ENCODE data around the gene COG1.

The COG1 gene

DNA sequence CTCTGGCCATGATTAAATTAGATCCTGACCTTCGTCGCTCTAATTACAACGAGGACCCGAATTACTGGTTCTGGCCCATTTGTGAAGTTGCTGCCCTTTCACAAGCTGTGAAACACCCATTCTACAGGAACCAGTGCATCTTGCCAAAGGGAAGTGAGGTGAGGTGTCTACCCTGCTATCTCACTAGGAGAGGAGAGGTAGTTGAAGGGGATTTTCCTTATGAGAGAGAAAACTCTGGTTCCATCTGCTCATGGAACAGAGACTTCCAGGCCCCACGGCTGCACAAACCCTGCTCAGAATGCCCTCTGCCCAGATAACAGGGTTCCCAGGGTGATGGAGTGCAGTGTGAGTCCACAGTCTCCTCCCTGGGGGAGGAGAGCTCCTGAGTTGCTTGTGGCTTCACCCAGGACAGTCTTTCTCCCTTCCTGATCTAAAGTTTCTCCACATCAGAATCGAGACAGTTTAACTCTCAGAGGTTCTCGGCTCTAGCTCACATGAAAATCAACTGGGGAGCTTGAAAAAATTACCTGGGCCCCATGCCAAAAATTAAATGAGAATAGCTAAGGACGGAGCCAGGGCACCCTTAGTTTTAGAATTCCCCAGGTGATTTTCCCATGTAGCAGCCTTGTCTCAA, 35.9 kb upstream of the COG1 start:
- peaks cover 29% of the 10 kb centered on the region; the same call in 1 of the 2 replicates for H3K4me1 ChIP-seq (ENCODE audit: insufficient read depth, low read length)
- H3K4me3 ChIP-seq (ENCODE audit: low read length): no peak overlapping the region
- no peaks in the 10 kb centered on the region for H3K9me3 ChIP-seq (ENCODE audit: insufficient read depth, low read depth, low read length)
- H3K27ac ChIP-seq (ENCODE audit: low read length): no peak overlapping the region
- peaks cover 5% of the 10 kb centered on the region; the same call in 1 of the 2 replicates for H3K27me3 ChIP-seq (ENCODE audit: insufficient read depth, low read length)
- H3K36me3 ChIP-seq (ENCODE audit: insufficient read depth, low read depth, low read length): no peaks in the 10 kb centered on the region
- H3K9ac ChIP-seq (ENCODE audit: low read depth, low read length): no peak overlapping the region; the same call in 1 of the 2 replicates

DNA sequence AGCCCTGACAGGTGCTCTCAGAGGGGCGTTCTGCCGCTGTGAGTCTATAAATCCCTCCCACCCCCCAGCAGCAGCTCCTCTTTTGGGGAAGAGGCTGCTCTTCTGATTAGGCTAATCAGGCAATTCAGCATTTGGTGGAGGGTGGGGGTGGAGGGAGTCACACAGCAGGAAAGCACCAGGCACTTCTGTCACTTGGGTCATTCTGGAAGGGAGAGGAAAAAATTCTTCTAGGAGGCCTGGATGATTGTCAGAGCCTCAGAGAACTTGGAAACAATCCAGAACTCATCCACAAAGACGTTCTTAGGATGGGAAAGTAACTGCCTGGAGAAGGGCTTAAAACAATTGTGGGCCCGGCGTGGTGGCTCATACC, 35.3 kb upstream of the COG1 start:
- no peak overlapping the region for H3K27ac ChIP-seq (ENCODE audit: low read length)
- no peaks in the 10 kb centered on the region for H3K36me3 ChIP-seq (ENCODE audit: insufficient read depth, low read depth, low read length)
- no peak overlapping the region for H3K9ac ChIP-seq (ENCODE audit: low read depth, low read length)
- no peak overlapping the region for H3K4me3 ChIP-seq (ENCODE audit: low read length)
- peaks cover 5% of the 10 kb centered on the region; the same call in 1 of the 2 replicates for H3K27me3 ChIP-seq (ENCODE audit: insufficient read depth, low read length)
- H3K9me3 ChIP-seq (ENCODE audit: insufficient read depth, low read depth, low read length): no peaks in the 10 kb centered on the region
- H3K4me1 ChIP-seq (ENCODE audit: insufficient read depth, low read length): peaks cover 29% of the 10 kb centered on the region; the same call in 1 of the 2 replicates

DNA sequence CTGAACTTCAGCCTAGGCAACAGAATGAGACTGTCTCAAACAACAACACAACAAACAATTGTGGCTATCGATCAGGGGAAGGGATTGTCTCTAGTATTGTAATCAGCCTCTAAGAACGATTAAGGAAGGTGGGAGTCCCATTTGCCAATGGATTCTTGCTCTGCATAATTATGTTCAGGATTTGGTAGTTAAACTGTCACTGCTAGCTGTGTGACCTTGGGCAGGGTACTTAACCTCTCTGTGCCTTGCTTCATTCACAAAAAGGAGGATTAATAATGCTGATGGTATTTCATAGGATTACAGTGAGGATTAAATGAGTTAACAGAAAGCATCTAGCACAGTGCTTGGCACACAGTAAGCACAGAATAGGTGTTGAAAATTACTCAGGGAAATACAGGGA, 34.7 kb upstream of the COG1 start:
- Histone ChIP-seq H3K36me3 (ENCODE audit: insufficient read depth, low read depth, low read length) (no peaks in the 10 kb centered on the region), H3K9ac (ENCODE audit: low read depth, low read length) (no peak overlapping the region), H3K27ac (ENCODE audit: low read length) (no peak overlapping the region), H3K4me3 (ENCODE audit: low read length) (no peak overlapping the region), H3K4me1 (ENCODE audit: insufficient read depth, low read length) (peaks cover 29% of the 10 kb centered on the region; the same call in 1 of the 2 replicates), H3K9me3 (ENCODE audit: insufficient read depth, low read depth, low read length) (no peaks in the 10 kb centered on the region), H3K27me3 (ENCODE audit: insufficient read depth, low read length) (peaks cover 12% of the 10 kb centered on the region)

DNA sequence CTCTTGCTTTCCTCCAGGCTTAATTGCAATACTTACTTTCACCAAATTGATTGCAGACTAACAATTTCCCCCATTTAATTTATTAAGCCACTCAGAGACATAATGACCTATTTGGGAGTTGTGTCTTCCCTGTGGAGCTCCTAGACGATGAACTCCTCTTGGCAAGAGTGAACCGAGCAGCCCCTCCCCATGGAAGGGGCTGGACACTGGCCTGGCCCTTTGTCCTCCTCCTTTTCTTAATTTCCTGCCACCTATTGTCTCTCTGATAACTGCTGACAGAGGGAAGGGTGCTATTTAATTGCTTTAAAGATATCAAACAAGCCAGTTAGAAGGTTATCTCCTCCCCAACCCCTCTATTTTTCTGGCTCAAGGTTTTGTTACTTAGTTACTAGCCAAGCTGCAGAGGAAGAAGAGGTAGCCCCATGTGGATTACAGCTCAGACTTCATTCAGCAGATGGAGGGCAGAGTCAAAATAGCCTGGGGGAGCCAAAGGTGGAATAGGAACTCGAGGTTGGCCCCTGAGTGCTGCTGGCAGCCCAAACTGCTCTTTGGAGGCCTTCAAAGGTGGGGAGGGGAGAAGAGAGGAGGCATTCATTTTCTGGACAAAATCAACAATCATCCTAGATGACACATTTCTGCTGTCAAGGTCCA, 31.8 kb upstream of the COG1 start:
- H3K4me3 ChIP-seq (ENCODE audit: low read length): no peak overlapping the region
- H3K9ac ChIP-seq (ENCODE audit: low read depth, low read length): no peak overlapping the region
- H3K27me3 ChIP-seq (ENCODE audit: insufficient read depth, low read length): peaks cover 34% of the 10 kb centered on the region
- no peaks in the 10 kb centered on the region for H3K36me3 ChIP-seq (ENCODE audit: insufficient read depth, low read depth, low read length)
- H3K4me1 ChIP-seq (ENCODE audit: insufficient read depth, low read length): peaks cover 18% of the 10 kb centered on the region; the same call in 1 of the 2 replicates
- H3K9me3 ChIP-seq (ENCODE audit: insufficient read depth, low read depth, low read length): no peaks in the 10 kb centered on the region
- H3K27ac ChIP-seq (ENCODE audit: low read length): no peak overlapping the region

GRCh38 chr17:73163043-73163442, 29.8 kb upstream of the COG1 start:
- Histone ChIP-seq H3K4me1 (ENCODE audit: insufficient read depth, low read length) (peaks cover 8% of the 10 kb centered on the region; the same call in 1 of the 2 replicates), H3K27ac (ENCODE audit: low read length) (no peak overlapping the region), H3K9me3 (ENCODE audit: insufficient read depth, low read depth, low read length) (no peaks in the 10 kb centered on the region), H3K36me3 (ENCODE audit: insufficient read depth, low read depth, low read length) (no peaks in the 10 kb centered on the region), H3K9ac (ENCODE audit: low read depth, low read length) (no peak overlapping the region), H3K4me3 (ENCODE audit: low read length) (no peak overlapping the region), H3K27me3 (ENCODE audit: insufficient read depth, low read length) (peaks cover 54% of the 10 kb centered on the region)

DNA sequence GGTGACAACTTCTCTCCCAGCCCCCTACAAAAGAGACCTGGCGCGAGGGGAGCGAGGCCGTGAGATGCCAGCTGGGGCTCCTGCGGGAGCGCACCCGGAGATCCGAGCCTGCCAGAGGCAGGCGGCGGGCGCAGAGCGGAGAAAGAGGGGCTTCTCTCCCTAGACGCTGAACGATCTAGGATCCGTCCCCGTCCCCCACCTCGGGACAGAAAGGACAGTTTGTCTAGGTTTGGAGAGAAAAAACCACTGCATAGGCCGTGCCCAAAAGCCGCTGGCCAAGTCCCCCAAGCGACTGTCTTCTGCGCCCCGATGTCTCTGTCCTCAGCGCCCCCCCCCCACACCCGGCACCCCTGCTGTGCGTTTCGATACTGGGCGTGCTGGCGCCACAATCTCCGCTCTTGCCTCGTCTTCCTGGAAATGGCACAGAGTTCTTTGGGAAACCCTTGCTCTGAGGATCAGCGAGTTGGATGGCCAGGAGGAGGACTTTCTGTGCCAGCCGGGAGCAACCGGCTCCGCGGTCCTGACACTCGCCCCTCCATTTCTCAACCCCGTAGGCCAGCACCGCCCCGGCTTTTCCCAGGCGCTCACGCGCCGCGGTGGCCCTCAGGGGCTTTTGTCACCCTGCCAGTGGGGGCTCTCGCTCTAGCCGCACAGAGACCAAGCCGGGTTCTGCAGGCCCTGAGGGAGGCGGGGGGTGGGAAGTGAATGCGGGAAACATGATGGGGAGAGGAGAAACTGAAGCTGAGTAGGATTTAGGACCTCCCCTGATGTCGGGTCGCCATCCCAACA, 27.0 kb upstream of the COG1 start:
- H3K4me3 ChIP-seq (ENCODE audit: low read length): peak overlapping the region; percentile 84
- no peak overlapping the region for H3K27ac ChIP-seq (ENCODE audit: low read length)
- peaks cover 66% of the 10 kb centered on the region for H3K27me3 ChIP-seq (ENCODE audit: insufficient read depth, low read length)

GRCh38 chr17:73166731-73167581, 25.9 kb upstream of the COG1 start:
- Histone ChIP-seq H3K27me3 (ENCODE audit: insufficient read depth, low read length) (peaks cover 66% of the 10 kb centered on the region), H3K36me3 (ENCODE audit: insufficient read depth, low read depth, low read length) (no peaks in the 10 kb centered on the region), H3K4me3 (ENCODE audit: low read length) (peak overlapping the region; percentile 84; the same call in 1 of the 2 replicates), H3K9ac (ENCODE audit: low read depth, low read length) (no peak overlapping the region), H3K27ac (ENCODE audit: low read length) (no peak overlapping the region), H3K9me3 (ENCODE audit: insufficient read depth, low read depth, low read length) (no peaks in the 10 kb centered on the region), H3K4me1 (ENCODE audit: insufficient read depth, low read length) (peaks cover 4% of the 10 kb centered on the region; the same call in 1 of the 2 replicates)

More for the DNA sequence above, 27.0 kb upstream of the COG1 start:
- Histone ChIP-seq H3K9ac (ENCODE audit: low read depth, low read length) (peak overlapping the region; percentile 46; the same call in 1 of the 2 replicates), H3K36me3 (ENCODE audit: insufficient read depth, low read depth, low read length) (no peaks in the 10 kb centered on the region), H3K9me3 (ENCODE audit: insufficient read depth, low read depth, low read length) (no peaks in the 10 kb centered on the region), H3K4me1 (ENCODE audit: insufficient read depth, low read length) (peaks cover 7% of the 10 kb centered on the region; the same call in 1 of the 2 replicates)

- peaks cover 4% of the 10 kb centered on the region; the same call in 1 of the 2 replicates for H3K4me1 ChIP-seq (ENCODE audit: insufficient read depth, low read length)
- H3K36me3 ChIP-seq (ENCODE audit: insufficient read depth, low read depth, low read length): no peaks in the 10 kb centered on the region
- no peak overlapping the region for H3K27ac ChIP-seq (ENCODE audit: low read length)
- peaks cover 55% of the 10 kb centered on the region for H3K27me3 ChIP-seq (ENCODE audit: insufficient read depth, low read length)
- H3K4me3 ChIP-seq (ENCODE audit: low read length): no peak overlapping the region
- H3K9ac ChIP-seq (ENCODE audit: low read depth, low read length): no peak overlapping the region
- no peaks in the 10 kb centered on the region for H3K9me3 ChIP-seq (ENCODE audit: insufficient read depth, low read depth, low read length)
Measured at GRCh38 chr17:73168667-73169066, 24.2 kb upstream of the COG1 start.

- no peaks in the 10 kb centered on the region for H3K36me3 ChIP-seq (ENCODE audit: insufficient read depth, low read depth, low read length)
- H3K4me3 ChIP-seq (ENCODE audit: low read length): no peak overlapping the region
- no peaks in the 10 kb centered on the region for H3K9me3 ChIP-seq (ENCODE audit: insufficient read depth, low read depth, low read length)
- no peak overlapping the region for H3K9ac ChIP-seq (ENCODE audit: low read depth, low read length)
- peaks cover 4% of the 10 kb centered on the region; the same call in 1 of the 2 replicates for H3K4me1 ChIP-seq (ENCODE audit: insufficient read depth, low read length)
- H3K27me3 ChIP-seq (ENCODE audit: insufficient read depth, low read length): peaks cover 40% of the 10 kb centered on the region
- H3K27ac ChIP-seq (ENCODE audit: low read length): no peak overlapping the region
Measured at GRCh38 chr17:73170324-73170723, 22.5 kb upstream of the COG1 start.

- H3K4me3 ChIP-seq (ENCODE audit: low read length): no peak overlapping the region
- peaks cover 20% of the 10 kb centered on the region for H3K27me3 ChIP-seq (ENCODE audit: insufficient read depth, low read length)
- H3K9ac ChIP-seq (ENCODE audit: low read depth, low read length): no peak overlapping the region
- no peaks in the 10 kb centered on the region for H3K36me3 ChIP-seq (ENCODE audit: insufficient read depth, low read depth, low read length)
- H3K27ac ChIP-seq (ENCODE audit: low read length): no peak overlapping the region
- H3K9me3 ChIP-seq (ENCODE audit: insufficient read depth, low read depth, low read length): no peaks in the 10 kb centered on the region
- H3K4me1 ChIP-seq (ENCODE audit: insufficient read depth, low read length): no peaks in the 10 kb centered on the region; the same call in 1 of the 2 replicates
Measured at GRCh38 chr17:73172252-73172651, 20.6 kb upstream of the COG1 start.

DNA sequence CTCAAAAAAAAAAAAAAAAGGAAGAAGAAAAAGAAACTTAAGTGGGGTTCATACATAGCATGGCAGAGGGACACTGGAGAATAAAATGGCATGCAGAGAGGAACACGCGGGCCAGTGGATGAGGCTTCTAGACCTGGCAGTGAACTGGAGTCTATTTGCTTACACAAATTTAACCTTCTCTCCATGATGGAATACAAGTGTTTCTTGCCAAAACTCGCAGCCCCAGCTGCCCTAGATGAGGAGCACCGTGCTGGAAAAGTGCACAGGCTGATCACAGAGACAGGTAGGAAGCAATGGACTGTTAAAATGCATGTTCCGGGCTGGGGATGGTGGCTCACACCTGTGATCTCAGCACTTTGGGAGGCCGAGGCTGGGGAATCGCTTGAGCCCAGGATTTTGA, 18.7 kb upstream of the COG1 start:
- H3K9me3 ChIP-seq (ENCODE audit: insufficient read depth, low read depth, low read length): no peaks in the 10 kb centered on the region
- no peak overlapping the region for H3K27ac ChIP-seq (ENCODE audit: low read length)
- no peaks in the 10 kb centered on the region for H3K36me3 ChIP-seq (ENCODE audit: insufficient read depth, low read depth, low read length)
- peaks cover 3% of the 10 kb centered on the region; the same call in 1 of the 2 replicates for H3K27me3 ChIP-seq (ENCODE audit: insufficient read depth, low read length)
- H3K9ac ChIP-seq (ENCODE audit: low read depth, low read length): no peak overlapping the region
- H3K4me3 ChIP-seq (ENCODE audit: low read length): no peak overlapping the region
- H3K4me1 ChIP-seq (ENCODE audit: insufficient read depth, low read length): no peaks in the 10 kb centered on the region; the same call in 1 of the 2 replicates

Measured in iPS-20b (cell line).